A549 (cell line): ENCODE measurements around the gene DSP.

Experiments used
- CTCF ChIP-seq: fragments of >200 bp; sonication (Bioruptor Twin); formaldehyde crosslinking; IDR thresholded peaks from 3 replicates; pipeline ENCODE4 v1.5.1; 2016
- ELK1 ChIP-seq: fragments of 150-350 bp; IDR thresholded peaks from 2 replicates; pipeline ENCODE4 v1.6.1; 2014; ENCODE audit warnings: low read depth, mild to moderate bottlenecking, low read length
- RARB ChIP-seq: fragments of 250-450 bp; sonication (Bioruptor Pico); IDR thresholded peaks from 2 replicates; pipeline ENCODE4 v1.8.0; 2021; ENCODE audit warnings: mild to moderate bottlenecking, moderate library complexity

- TF ChIP-seq RARB (CRISPR knock-in tag) (no peak), ELK1 (no peak), CTCF (no peak)
These were observed 8.7 kb upstream of the DSP start for GRCh38 chr6:7532821-7533220.
